HFF-Myc (cell line): ENCODE data around the gene DNMT1.
"Not testable (repeated sequence)": the region's sequence is repeated elsewhere in the genome, so short reads cannot be mapped to it uniquely, and the experiment has no call there.

Source experiments
- DNase-seq: peaks from one replicate; pipeline ENCODE4 v3.0.0-alpha.2; 2011; ENCODE audit warnings: low read depth; ENCODE audit errors: extremely low read depth
- H3K4me3 ChIP-seq: replicated peaks from 2 replicates; pipeline ENCODE4 v1.5.1; 2011; ENCODE audit warnings: low read depth, mild to moderate bottlenecking, control low read depth, low read length
- CTCF ChIP-seq: IDR thresholded peaks from 2 replicates; pipeline ENCODE4 v1.5.1; 2012; ENCODE audit warnings: mild to moderate bottlenecking, low read depth, low read length, control low read depth; ENCODE audit errors: missing control alignments

The DNMT1 gene

GRCh38 chr19:10183926-10184325 lies 10.8 kb downstream of the DNMT1 start:
- no peak overlapping the region for H3K4me3 ChIP-seq
- no peak for DNase-seq
- TF ChIP-seq CTCF: no peak

GRCh38 chr19:10182847-10183246 lies 11.9 kb downstream of the DNMT1 start:
- no peak for DNase-seq
- no peak for TF ChIP-seq CTCF

GRCh38 chr19:10182076-10182475 lies 12.7 kb downstream of the DNMT1 start:
- DNase-seq: no peak
- no peak overlapping the region for H3K4me3 ChIP-seq
- no peak for TF ChIP-seq CTCF

More at GRCh38 chr19:10182847-10183246, 11.9 kb downstream of the DNMT1 start:
- H3K4me3 ChIP-seq: no peak overlapping the region

GRCh38 chr19:10180459-10180858 lies 14.3 kb downstream of the DNMT1 start:
- no peak overlapping the region for H3K4me3 ChIP-seq
- no peak for DNase-seq
- no peak for TF ChIP-seq CTCF

GRCh38 chr19:10180024-10180423 lies 14.7 kb downstream of the DNMT1 start:
- not testable (repeated sequence) for DNase-seq, H3K4me3 ChIP-seq

- no peak for TF ChIP-seq CTCF
These were observed 21.2 kb downstream of the DNMT1 start for GRCh38 chr19:10173527-10173926.

GRCh38 chr19:10168386-10168948 lies 26.3 kb downstream of the DNMT1 start:
- no peak overlapping the region for H3K4me3 ChIP-seq
- TF ChIP-seq CTCF: no peak
- DNase-seq: no peak

More at GRCh38 chr19:10173527-10173926, 21.2 kb downstream of the DNMT1 start:
- no peak overlapping the region for H3K4me3 ChIP-seq
- no peak for DNase-seq
